Measurements from ENCODE around the gene UGT2B11.
"Not testable (repeated sequence)": the region's sequence is repeated elsewhere in the genome, so short reads cannot be mapped to it uniquely, and the experiment has no call there.

Gene UGT2B11

DNA sequence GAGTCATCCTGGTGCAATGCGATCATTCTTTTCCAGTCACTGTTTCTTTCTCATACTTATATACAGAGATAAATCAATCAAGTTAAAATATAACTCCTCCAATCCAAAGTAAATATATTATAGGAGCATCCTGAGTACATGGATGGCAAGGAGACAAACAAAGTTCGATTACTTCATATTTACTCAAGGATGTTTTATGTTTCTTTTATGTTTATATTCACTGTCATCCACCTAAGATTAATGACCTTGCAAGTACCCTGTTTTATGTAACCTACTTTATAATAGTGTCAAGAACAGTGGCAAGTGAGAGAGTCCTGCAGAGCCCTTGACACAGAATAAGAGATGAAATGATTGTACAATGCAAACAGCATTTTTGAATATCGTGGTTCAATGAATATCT is at the start of gene UGT2B11:
Gene UGT2B11, minus strand, starts transcription at position 33 of the 400 bp plus-strand sequence. Its CDS starts 26 bp downstream, at position 7.
- DNase-seq (ENCODE audit: low spot score), result no peak

DNA sequence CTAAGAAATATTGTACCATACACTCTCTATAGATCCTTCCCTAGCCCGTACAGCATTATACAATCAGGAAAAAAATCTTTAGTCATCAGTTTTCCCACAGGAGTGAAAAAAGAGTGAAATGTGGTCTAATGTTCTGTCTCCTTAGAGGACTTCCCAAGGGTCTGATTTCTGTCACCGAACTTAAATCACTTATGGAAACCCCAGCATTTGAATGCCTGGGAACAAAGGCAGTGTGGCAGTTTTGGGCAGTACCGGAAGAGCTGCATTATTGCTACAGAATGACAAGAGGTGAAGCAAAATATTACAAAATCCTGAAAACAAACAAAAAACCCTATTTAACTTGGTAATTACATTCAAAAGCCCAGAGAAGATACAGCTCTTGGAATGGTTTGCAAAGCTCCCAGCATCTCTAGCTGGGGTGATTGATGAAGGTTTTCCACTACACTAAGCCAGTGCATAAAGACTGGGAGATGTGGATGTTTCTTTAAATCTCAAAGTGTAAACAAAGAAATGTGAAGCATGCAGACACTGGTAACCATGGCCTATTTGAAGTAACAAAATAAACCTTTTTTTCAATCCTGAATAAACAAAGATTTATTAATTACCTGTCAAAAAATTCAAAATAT is 38.7 kb upstream of the UGT2B11 start:
- not testable (repeated sequence) for DNase-seq (ENCODE audit: low spot score)

DNA sequence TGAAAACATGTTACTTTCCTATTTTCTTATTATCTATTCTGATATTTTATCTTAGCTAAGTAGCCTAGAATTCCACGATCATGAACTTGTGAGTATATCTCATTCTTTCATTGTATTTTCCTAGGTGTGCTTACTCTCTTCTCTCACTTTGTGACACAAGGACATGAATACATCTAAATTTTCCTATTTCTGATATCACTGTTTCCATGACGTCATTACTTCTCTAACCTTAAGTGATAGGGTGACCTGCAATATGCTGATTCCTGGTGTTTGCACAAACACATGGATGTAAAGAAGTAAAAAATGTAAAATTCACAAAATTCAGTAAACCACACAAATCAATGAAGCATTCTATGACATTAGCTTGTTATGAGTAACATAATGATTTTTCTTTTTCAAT is 36.3 kb upstream of the UGT2B11 start:
- DNase-seq (ENCODE audit: low spot score), result not testable (repeated sequence)

- not testable (repeated sequence) for DNase-seq (ENCODE audit: low spot score)
Measured at GRCh38 chr4:69242562-69243240, 28.2 kb upstream of the UGT2B11 start.

GRCh38 chr4:69241746-69242145 is 27.2 kb upstream of the UGT2B11 start:
- not testable (repeated sequence) for DNase-seq (ENCODE audit: low spot score)

DNA sequence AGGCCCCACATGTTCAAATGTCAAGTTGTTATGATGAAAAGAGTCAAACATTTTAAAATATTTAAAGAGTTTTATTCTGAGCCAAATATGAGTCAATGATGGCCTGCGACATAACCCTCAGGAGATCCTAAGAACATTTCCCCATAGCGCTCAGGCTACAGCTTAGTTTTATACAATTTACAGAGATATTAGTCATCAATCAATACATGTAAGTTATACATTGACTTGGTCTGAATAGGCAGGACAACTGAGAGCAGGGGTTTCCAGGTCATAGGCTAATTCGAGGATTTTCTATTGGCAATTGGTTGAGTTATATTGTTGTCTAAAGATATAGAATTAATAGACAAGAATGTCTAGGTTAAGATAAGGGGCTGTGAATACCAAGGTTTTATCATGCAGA is 26.2 kb upstream of the UGT2B11 start:
- DNase-seq (ENCODE audit: low spot score), result not testable (repeated sequence)

DNA sequence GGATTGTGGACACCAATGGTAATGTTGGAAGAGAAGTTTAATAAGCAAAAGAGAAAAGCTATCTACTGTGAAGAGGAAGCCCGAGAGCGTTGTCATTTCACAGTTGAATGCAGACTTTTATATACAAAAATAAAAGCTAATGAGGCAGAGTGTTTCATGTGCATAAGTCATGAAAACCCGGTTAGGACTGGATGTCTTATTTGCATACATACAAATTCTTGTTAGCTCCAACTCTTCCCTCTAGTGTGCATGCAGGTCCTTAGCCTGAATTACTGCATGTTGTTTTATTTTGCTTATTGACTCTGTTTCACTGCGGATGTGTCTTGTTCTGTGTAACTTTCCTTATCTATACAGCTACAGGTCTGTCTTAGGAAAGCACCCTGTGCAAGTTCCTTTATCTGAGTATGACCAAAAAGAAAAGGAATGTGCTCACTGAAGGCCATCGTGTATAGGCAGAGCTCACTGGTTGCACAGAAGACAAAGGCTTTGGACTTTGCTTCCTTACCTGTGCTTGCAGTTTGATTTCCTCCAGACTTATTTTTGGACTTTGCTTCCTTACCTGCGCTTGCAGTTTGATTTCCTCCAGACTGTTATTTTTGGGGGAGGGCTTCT is 25.1 kb upstream of the UGT2B11 start:
- DNase-seq (ENCODE audit: low spot score), result no peak

DNA sequence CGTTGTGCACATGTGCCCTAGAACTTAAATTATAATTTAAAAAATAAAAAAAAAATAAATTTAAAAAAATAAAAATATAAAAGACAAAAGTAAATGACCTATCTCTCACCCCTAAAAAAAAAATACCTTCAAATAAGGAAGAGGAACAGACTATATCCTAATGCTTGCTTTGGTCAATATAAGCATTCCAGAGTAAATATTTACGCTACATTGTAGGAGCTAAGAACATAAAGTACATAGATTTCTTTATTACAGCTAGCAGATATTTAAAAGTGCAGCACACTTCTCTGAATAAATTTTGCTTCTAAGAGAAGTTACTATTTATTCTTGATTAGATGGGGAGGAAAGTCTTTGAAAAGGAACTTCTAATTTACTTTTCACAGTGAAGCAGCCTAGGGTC is 24.5 kb upstream of the UGT2B11 start:
- no peak for DNase-seq (ENCODE audit: low spot score)

GRCh38 chr4:69224891-69225290 is 10.3 kb upstream of the UGT2B11 start:
- no peak for DNase-seq (ENCODE audit: low spot score)

- DNase-seq (ENCODE audit: low spot score), result not testable (repeated sequence)
Measured at GRCh38 chr4:69223277-69223676, 8.7 kb upstream of the UGT2B11 start.

DNA sequence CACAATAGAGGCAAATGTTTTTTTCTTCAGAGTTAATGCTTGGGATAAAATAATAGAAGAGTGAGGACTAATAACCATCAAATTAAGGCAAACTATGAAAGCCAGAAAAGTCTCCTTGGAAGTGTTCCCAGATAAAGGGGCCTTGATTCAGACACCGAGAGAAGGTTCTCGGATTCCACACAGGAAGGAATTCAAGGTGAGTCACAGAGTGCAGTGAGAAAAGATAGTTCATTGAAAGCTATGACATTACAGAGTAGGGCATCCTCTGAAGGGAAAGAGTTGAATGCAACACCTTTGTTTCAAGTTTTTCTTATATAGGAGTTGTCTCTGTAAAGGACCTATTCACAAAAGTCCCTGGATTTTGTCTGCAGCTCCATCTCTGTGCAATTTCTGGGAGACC is 3.9 kb upstream of the UGT2B11 start:
- not testable (repeated sequence) for DNase-seq (ENCODE audit: low spot score)

GRCh38 chr4:69210911-69211310 is 3.6 kb downstream of the UGT2B11 start:
- no peak for DNase-seq (ENCODE audit: low spot score)

DNA sequence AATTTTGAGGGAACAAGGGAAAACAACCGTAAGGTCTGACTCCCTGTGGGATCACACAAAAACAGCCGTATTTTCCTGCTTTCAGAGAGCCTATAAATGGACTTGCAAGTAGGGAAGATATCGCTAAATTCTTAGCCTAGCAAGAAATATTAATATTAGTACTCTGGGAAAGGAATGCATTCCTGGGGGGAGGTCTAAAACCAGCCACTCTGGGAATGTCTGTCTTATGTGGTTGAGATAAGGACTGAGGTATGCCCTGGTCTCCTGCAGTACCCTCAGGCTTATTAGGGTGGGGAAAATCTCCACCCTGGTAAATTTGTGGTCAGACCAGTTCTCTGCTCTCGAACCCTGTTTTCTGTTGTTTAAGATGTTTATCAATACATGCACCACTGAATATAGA is 16.0 kb downstream of the UGT2B11 start:
- not testable (repeated sequence) for DNase-seq (ENCODE audit: low spot score)

DNA sequence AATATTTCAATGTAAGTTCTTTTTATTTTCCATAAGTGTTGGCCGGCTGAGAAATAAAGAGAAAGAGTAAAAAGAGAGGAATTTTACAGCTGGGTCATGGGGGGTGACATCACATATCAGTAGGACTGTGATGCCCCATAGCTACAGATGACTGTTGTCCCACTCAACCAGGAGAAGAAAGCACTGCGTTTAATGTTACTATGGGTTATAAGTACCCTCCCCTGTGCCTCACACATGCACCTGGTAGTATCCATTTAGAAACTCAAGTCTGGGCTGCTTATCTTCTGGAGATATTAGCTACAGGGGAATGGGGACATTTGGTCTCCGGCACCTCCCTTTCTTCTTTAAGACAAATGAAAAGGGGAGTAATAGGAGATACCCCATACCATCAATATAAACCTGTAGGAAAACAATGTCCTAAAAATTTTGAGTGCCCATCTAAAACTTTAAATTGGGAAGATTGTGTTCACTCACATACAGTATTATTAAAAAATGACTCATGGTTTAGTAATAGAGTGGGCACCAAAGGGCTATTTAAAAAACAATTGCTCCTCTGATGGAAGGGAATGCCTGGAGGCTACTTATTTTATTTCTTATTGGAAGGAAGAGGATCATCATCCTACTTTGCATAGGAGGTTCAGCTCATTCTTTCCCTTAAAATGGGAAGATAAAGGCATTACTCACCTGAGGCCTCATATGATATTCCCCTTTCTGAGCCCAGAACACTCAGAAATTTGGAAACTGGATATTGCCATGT is 18.2 kb downstream of the UGT2B11 start:
- DNase-seq (ENCODE audit: low spot score), result no peak

- no peak for DNase-seq (ENCODE audit: low spot score)
Measured at GRCh38 chr4:69194166-69194565, 20.4 kb downstream of the UGT2B11 start.

GRCh38 chr4:69191905-69192304 is 22.6 kb downstream of the UGT2B11 start:
- DNase-seq (ENCODE audit: low spot score), result not testable (repeated sequence)

DNA sequence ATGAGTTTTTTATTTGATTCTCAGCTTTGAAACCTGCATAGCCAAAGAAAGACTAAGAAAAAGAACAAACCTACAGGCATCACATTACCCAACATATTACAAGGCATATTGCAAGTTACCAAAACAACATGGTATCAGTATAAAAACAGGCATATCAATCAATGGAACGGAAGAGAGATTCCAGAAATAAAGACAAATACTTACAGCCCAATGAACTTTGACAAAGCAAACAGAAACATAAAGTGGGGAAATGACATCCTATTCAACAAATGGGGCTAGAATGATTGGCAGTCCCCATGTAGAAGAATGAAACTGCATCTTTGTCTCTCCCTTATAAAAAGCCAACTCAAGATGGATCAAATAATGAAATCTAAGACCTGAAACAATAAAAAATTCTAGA is 23.9 kb downstream of the UGT2B11 start:
- DNase-seq (ENCODE audit: low spot score), result not testable (repeated sequence)

DNA sequence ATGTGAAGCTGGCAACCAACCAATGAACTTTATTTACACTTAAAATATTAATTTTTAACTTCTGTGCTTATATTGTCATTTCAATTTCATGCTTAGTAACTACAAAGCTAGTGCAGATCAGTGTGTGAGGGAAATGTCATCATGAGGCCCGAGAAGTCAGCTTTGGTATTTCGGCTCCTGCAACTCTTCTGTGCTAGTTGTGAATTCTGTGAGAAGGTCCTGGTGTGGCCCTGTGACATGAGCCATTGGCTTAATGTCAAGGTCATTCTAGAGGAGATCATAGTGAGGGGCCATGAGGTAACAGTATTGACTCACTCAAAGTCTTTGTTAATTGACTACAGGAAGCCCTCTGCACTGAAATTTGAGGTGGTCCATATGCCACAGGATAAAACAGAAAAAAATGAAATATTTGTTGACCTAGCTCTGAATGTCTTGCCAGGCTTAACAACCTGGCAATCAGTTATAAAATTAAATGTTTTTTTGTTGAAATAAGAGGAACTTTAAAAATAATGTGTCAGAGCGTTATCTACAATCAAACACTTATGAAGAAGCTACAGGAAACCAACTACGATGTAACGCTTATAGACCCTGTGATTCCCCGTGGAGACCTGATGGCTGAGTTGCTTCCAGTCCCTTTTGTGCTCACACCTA is 32.9 kb downstream of the UGT2B11 start:
- DNase-seq (ENCODE audit: low spot score), result not testable (repeated sequence)

DNA sequence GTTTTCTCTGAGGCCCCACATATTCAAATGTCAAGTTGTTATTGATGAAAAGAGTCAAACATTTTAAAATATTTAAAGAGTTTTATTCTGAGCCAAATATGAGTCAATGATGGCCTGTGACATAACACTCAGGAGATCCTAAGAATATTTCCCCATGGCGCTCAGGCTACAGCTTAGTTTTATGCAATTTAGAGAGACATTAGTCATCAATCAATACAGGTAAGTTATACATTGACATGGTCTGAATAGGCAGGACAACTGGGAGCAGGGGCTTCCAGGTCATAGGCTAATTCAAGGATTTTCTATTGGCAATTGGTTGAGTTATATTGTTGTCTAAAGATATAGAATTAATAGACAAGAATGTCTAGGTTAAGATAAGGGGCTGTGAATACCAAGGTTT is 34.7 kb downstream of the UGT2B11 start:
- DNase-seq (ENCODE audit: low spot score), result not testable (repeated sequence)

- DNase-seq (ENCODE audit: low spot score), result not testable (repeated sequence)
Measured at GRCh38 chr4:69178751-69179205, 35.8 kb downstream of the UGT2B11 start.

DNA sequence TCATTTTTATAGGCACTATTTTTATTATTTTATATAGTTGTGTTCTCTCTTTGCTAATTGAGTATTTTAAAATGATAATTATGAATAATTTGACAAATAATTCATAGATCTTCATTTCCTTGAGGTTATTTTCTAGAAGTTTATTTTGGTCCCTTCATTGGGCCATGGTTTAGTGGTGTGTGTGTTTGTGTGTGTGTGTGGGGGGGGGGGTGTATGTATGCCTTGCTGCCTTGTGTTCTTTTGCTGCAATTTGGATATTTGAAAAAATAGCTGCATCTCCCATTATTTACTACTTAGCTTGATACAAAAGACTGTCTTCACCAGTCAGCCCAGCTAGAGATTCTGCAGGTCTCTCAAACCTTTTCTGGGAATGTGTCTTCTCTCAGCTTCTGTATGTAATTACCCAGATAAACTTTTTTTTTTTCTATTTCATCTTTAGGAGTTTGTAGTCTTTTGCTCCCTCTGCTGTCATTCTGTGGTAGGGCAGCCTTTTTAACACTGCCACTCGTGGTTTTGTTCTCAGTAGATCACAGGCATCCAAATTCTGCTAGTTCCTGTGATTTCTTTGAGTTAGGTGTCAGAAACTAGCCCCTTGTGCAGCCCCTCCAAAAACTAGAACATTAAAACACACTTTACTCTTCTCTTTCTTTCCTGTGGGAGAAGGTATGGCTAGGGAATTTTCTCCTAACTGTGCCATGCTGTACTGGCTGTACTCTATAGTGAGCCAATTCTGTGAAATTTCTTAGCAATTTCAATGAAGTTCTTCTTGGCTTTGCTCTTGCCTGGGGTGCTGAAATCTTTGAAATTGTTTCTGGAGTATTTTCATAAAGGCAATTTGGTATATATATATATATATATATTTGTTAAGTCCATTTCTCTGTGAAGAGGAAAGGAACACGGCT is 44.1 kb downstream of the UGT2B11 start:
- DNase-seq (ENCODE audit: low spot score), result peak; percentile 9

Data from D341Med (cell line).